ENCODE measurements around the gene LRRC4B.

Gene LRRC4B

GRCh38 chr19:50569938-50570540, 1.8 kb upstream of the LRRC4B start:
- no peak for DNase-seq

- DNase-seq: no peak
Measured at GRCh38 chr19:50568728-50569698, 778 bp upstream of the LRRC4B start.

- DNase-seq: no peak
Measured at GRCh38 chr19:50567052-50567841, 988 bp downstream of the LRRC4B start.

GRCh38 chr19:50565984-50566903, 2.0 kb downstream of the LRRC4B start:
- peak; percentile 25 for DNase-seq

- no peak for DNase-seq
Measured at GRCh38 chr19:50564229-50565105, 3.8 kb downstream of the LRRC4B start.

GRCh38 chr19:50563597-50563996, 4.6 kb downstream of the LRRC4B start:
- no peak for DNase-seq

- no peak for DNase-seq
Measured at GRCh38 chr19:50562996-50563395, 5.2 kb downstream of the LRRC4B start.

- no peak for DNase-seq
Measured at GRCh38 chr19:50562329-50562728, 5.9 kb downstream of the LRRC4B start.

- DNase-seq: no peak
Measured at GRCh38 chr19:50559636-50560035, 8.6 kb downstream of the LRRC4B start.

- no peak for DNase-seq
Measured at GRCh38 chr19:50558449-50558848, 9.8 kb downstream of the LRRC4B start.

- no peak for DNase-seq
Measured at GRCh38 chr19:50558039-50558438, 10.2 kb downstream of the LRRC4B start.

- DNase-seq: no peak
Measured at GRCh38 chr19:50557009-50557613, 11.1 kb downstream of the LRRC4B start.

- peak; percentile 77 for DNase-seq
Measured at GRCh38 chr19:50556282-50557008, 11.8 kb downstream of the LRRC4B start.

GRCh38 chr19:50555450-50556281, 12.6 kb downstream of the LRRC4B start:
- DNase-seq: no peak

- DNase-seq: no peak
Measured at GRCh38 chr19:50555033-50555432, 13.2 kb downstream of the LRRC4B start.

- DNase-seq: no peak
Measured at GRCh38 chr19:50554212-50554611, 14.0 kb downstream of the LRRC4B start.

GRCh38 chr19:50553134-50553703, 15.0 kb downstream of the LRRC4B start:
- DNase-seq: no peak

GRCh38 chr19:50552540-50552939, 15.7 kb downstream of the LRRC4B start:
- no peak for DNase-seq

GRCh38 chr19:50551715-50552187, 16.5 kb downstream of the LRRC4B start:
- DNase-seq: no peak
